H1 (cell line): ENCODE measurements around the gene OTX2. TPM values are rescaled to one million over a fixed set of nuclear protein-coding genes. Genes with fewer than 3 reads are reported as not detected.

Source experiments
- CTCF ChIA-PET: fragments of 300-600 bp; sonication (Branson Sonifier 250); formaldehyde crosslinking; loops from one replicate; lab custom pipeline; 2021; ENCODE audit not compliant: partially characterized antibody; lab: Charles Lee
- POLR2A ChIA-PET: fragments of 300-600 bp; sonication (Branson Sonifier 250); formaldehyde crosslinking; loops from one replicate; lab custom pipeline; 2021; ENCODE audit warnings: inconsistent platforms; ENCODE audit not compliant: partially characterized antibody; lab: Charles Lee
- DNase-seq, 2 experiments: peaks; one replicate each; pipeline versions ENCODE4 v3.0.0 to v3.0.0-alpha.2; 2010 to 2022; ENCODE audit warnings: low spot score in 2 of 2, low read depth in 1 of 2, mixed read lengths in 1 of 2
- FAIRE-seq: peaks from 2 replicates; lab custom pipeline; 2011; peaks lifted over from hg19 to GRCh38; lab: Jason Lieb, UNC
- H2AFZ ChIP-seq: 2 replicates; pipeline ENCODE4 v1.8.1; 2012; ENCODE audit warnings: low read length, inconsistent platforms
- H2AK5ac ChIP-seq: 2 replicates; pipeline ENCODE4 v1.6.1; 2013; ENCODE audit warnings: low read depth, low read length
- H2BK120ac ChIP-seq: replicated peaks from 2 replicates; pipeline ENCODE3; 2013; ENCODE audit warnings: low read depth, low read length, inconsistent platforms
- H2BK12ac ChIP-seq: 2 replicates; pipeline ENCODE4 v1.6.1; 2013; ENCODE audit warnings: low read depth, low read length
- H2BK15ac ChIP-seq: 2 replicates; pipeline ENCODE4 v1.6.1; 2013; ENCODE audit warnings: low read length
- H2BK20ac ChIP-seq: 2 replicates; pipeline ENCODE4 v1.6.1; 2013; ENCODE audit warnings: low read length
- H2BK5ac ChIP-seq: 2 replicates; pipeline ENCODE4 v1.6.1; 2013; ENCODE audit warnings: low read depth, low read length
- H3K14ac ChIP-seq: 2 replicates; pipeline ENCODE4 v1.6.1; 2013; ENCODE audit warnings: inconsistent platforms; ENCODE audit not compliant: insufficient read length
- H3K18ac ChIP-seq: 2 replicates; pipeline ENCODE4 v1.6.1; 2013; ENCODE audit warnings: low read length; ENCODE audit errors: extremely low read depth
- H3K23ac ChIP-seq: 2 replicates; pipeline ENCODE4 v1.6.1; 2013; ENCODE audit warnings: inconsistent platforms; ENCODE audit not compliant: insufficient read length
- H3K23me2 ChIP-seq: 2 replicates; pipeline ENCODE4 v1.6.1; 2013; ENCODE audit warnings: low read depth, low read length
- H3K27ac ChIP-seq: 2 replicates; pipeline ENCODE4 v1.6.1; 2011; ENCODE audit warnings: low read depth, low read length, inconsistent platforms
- H3K27me3 ChIP-seq, 4 experiments: replicated peaks in 1 of 4; 1 replicate in 1 of 4; 2 replicates in 3 of 4; pipeline versions ENCODE4 v1.6.1 to v1.8.1; 2011 to 2013; ENCODE audit warnings: low read length in 3 of 4, mild to moderate bottlenecking in 3 of 4, inconsistent platforms in 2 of 4, mixed read lengths in 2 of 4, moderate library complexity in 1 of 4; ENCODE audit not compliant: control insufficient read depth in 3 of 4, insufficient read depth in 3 of 4; ENCODE audit errors: extremely low read depth in 1 of 4
- H3K36me3 ChIP-seq, 4 experiments: 2 replicates each; pipeline versions ENCODE4 v1.6.1 to v1.8.1; 2011 to 2013; ENCODE audit warnings: mild to moderate bottlenecking in 4 of 4, low read length in 3 of 4, moderate library complexity in 2 of 4, control low read depth in 1 of 4, inconsistent platforms in 1 of 4; ENCODE audit not compliant: insufficient read depth in 4 of 4, control insufficient read depth in 2 of 4
- H3K4ac ChIP-seq: replicated peaks from 2 replicates; pipeline ENCODE3; 2013; ENCODE audit warnings: low read length, low read depth, mixed read lengths, inconsistent platforms; ENCODE audit not compliant: insufficient read length
- H3K4me1 ChIP-seq, 4 experiments: replicated peaks in 1 of 4; 1 replicate in 1 of 4; 2 replicates in 3 of 4; pipeline versions ENCODE4 v1.6.1 to v1.8.1; 2011 to 2013; ENCODE audit warnings: low read length in 3 of 4, inconsistent platforms in 2 of 4, mixed read lengths in 1 of 4; ENCODE audit not compliant: insufficient read depth in 4 of 4, control insufficient read depth in 3 of 4
- H3K4me2 ChIP-seq, 2 experiments: 2 replicates each; pipeline versions ENCODE4 v1.6.1 to v1.8.1; 2011 to 2013; ENCODE audit warnings: low read depth in 2 of 2, low read length in 2 of 2, control low read depth in 1 of 2, inconsistent platforms in 1 of 2, mild to moderate bottlenecking in 1 of 2; ENCODE audit not compliant: insufficient read depth in 1 of 2
- H3K4me3 ChIP-seq, 4 experiments: fragments of 200-600, 300-600 bp in 1 of 4; sonication (generic), shearing (Covaris generic), sonication (Bioruptor Twin) in 1 of 4; 2 replicates each; pipeline versions ENCODE4 v1.5.1 to v1.8.1; 2011 to 2016; ENCODE audit warnings: low read length in 4 of 4, low read depth in 3 of 4, control low read depth in 2 of 4, inconsistent platforms in 2 of 4, mild to moderate bottlenecking in 2 of 4, mixed read lengths in 1 of 4, moderate library complexity in 1 of 4; ENCODE audit not compliant: insufficient read depth in 2 of 4; ENCODE audit errors: extremely low read depth in 1 of 4
- H3K56ac ChIP-seq: replicated peaks from 2 replicates; pipeline ENCODE3; 2013; ENCODE audit warnings: low read depth, mild to moderate bottlenecking, mixed read lengths, low read length, inconsistent platforms; ENCODE audit not compliant: insufficient read length
- H3K79me1 ChIP-seq: 2 replicates; pipeline ENCODE4 v1.6.1; 2013; ENCODE audit warnings: low read depth, low read length, control low read depth
- H3K79me2 ChIP-seq, 2 experiments: 2 replicates each; pipeline versions ENCODE4 v1.6.1 to v1.8.1; 2012 to 2013; ENCODE audit warnings: low read length in 2 of 2, mild to moderate bottlenecking in 2 of 2, inconsistent platforms in 1 of 2; ENCODE audit not compliant: insufficient read depth in 2 of 2, control insufficient read depth in 1 of 2
- H3K9ac ChIP-seq, 4 experiments: replicated peaks in 1 of 4; 1 replicate in 1 of 4; 2 replicates in 3 of 4; pipeline versions ENCODE4 v1.6.1 to v1.8.1; 2011 to 2013; ENCODE audit warnings: low read depth in 3 of 4, low read length in 3 of 4, control low read depth in 2 of 4, mild to moderate bottlenecking in 2 of 4, moderate library complexity in 2 of 4, inconsistent platforms in 1 of 4; ENCODE audit errors: extremely low read depth in 1 of 4
- H3K9me3 ChIP-seq, 2 experiments: 2 replicates each; pipeline versions ENCODE4 v1.6.1 to v1.8.1; 2012 to 2013; ENCODE audit warnings: mild to moderate bottlenecking in 2 of 2, moderate library complexity in 2 of 2, control low read depth in 1 of 2, inconsistent platforms in 1 of 2, low read depth in 1 of 2, low read length in 1 of 2, mixed read lengths in 1 of 2; ENCODE audit not compliant: insufficient read depth in 2 of 2
- H4K20me1 ChIP-seq, 2 experiments: replicated peaks in 1 of 2; 2 replicates each; pipeline versions ENCODE3 to v1.8.1; 2011 to 2013; ENCODE audit warnings: inconsistent platforms in 2 of 2, low read length in 2 of 2, mild to moderate bottlenecking in 1 of 2; ENCODE audit not compliant: insufficient read depth in 2 of 2, control insufficient read depth in 1 of 2
- H4K5ac ChIP-seq: 2 replicates; pipeline ENCODE4 v1.6.1; 2013; ENCODE audit warnings: low read length, low read depth, mixed read lengths, inconsistent platforms; ENCODE audit not compliant: insufficient read length
- H4K8ac ChIP-seq: 2 replicates; pipeline ENCODE4 v1.8.0; 2013; ENCODE audit warnings: mild to moderate bottlenecking, moderate library complexity, low read length, inconsistent platforms; ENCODE audit not compliant: insufficient read depth; ENCODE audit errors: extremely low read depth
- H4K91ac ChIP-seq: replicated peaks from 2 replicates; pipeline ENCODE3; 2013; ENCODE audit warnings: low read length, mixed read lengths, inconsistent platforms; ENCODE audit not compliant: insufficient read length
- ATF2 ChIP-seq: IDR thresholded peaks from 2 replicates; pipeline ENCODE4 v1.6.1; 2012; ENCODE audit warnings: low read length, inconsistent platforms
- CBX8 ChIP-seq: fragments of 300-800, 300-1000 bp; sonication (generic); IDR thresholded peaks from 2 replicates; pipeline ENCODE4 v1.7.1; 2016; ENCODE audit warnings: low read depth, low read length, borderline replicate concordance
- CHD2 ChIP-seq: IDR thresholded peaks from 2 replicates; pipeline ENCODE4 v1.6.1; 2012; ENCODE audit warnings: low read length, improper control_type of control experiment
- EGR1 ChIP-seq: IDR thresholded peaks from 2 replicates; pipeline ENCODE4 v1.6.1; 2011; ENCODE audit warnings: low read depth, low read length, borderline replicate concordance
- EZH2 ChIP-seq: fragments of 200-600 bp; sonication (generic); IDR thresholded peaks from 2 replicates; pipeline ENCODE4 v1.7.1; 2012; ENCODE audit warnings: low read depth, mild to moderate bottlenecking, moderate library complexity, low read length, inconsistent platforms; ENCODE audit not compliant: severe bottlenecking
- POLR2AphosphoS5 ChIP-seq: IDR thresholded peaks from 2 replicates; pipeline ENCODE4 v1.6.1; 2011; ENCODE audit warnings: low read depth, low read length
- SP4 ChIP-seq: IDR thresholded peaks from 2 replicates; pipeline ENCODE4 v1.6.1; 2012; ENCODE audit warnings: low read length, inconsistent platforms
- TEAD4 ChIP-seq: IDR thresholded peaks from 2 replicates; pipeline ENCODE4 v1.6.1; 2012; ENCODE audit warnings: low read depth, low read length, inconsistent platforms, mixed read lengths
- ZNF274 ChIP-seq: IDR thresholded peaks from 2 replicates; pipeline ENCODE4 v1.7.0; 2012; ENCODE audit warnings: low read length, borderline replicate concordance; ENCODE audit errors: extremely low read depth
- polyA plus RNA-seq, 7 experiments: library from polyadenylated mRNA; depleted of rRNA in 3 of 7; stranded (reverse) in 5 of 7; unstranded in 2 of 7; fragments of >200 nt in 5 of 7; fragments of 200-250 nt in 2 of 7; gene quantifications; 1 replicate in 5 of 7; 2 replicates in 1 of 7; 4 replicates in 1 of 7; pipeline versions ENCODE4 v1.2.1 to v1.2.3, GENCODE V29; 2011 to 2013; ENCODE audit warnings: missing spikeins in 2 of 7, mixed read lengths in 2 of 7
- total RNA-seq: library from RNA; stranded (reverse); fragmentation: NEBNext Ultra II Directional; extraction: Animal tissue kit (Norgen Biotek cat#: 25700); gene quantifications from 2 replicates; pipeline ENCODE4 v1.2.1, GENCODE V29; 2021

Gene OTX2
- total and polyA plus RNA-seq, 2 of the 8 experiments (the other 6 are each of a cell fraction or from before 2014, with no cell fraction given) = 33.9 to 155 TPM

GRCh38 chr14:56787530-56787929, 22.7 kb downstream of the OTX2 start:
- FAIRE-seq = no peak
- CTCF ChIA-PET = interaction anchor here (0.9 kb wide), 1 partner anchor 68 kb away, joined by 5 read pairs; no protein-coding TSS in a partner anchor

More at GRCh38 chr14:56787530-56787929, 22.7 kb downstream of the OTX2 start:
- Histone ChIP-seq H3K27me3 (peaks cover 0 to 3% (median 1%) of the 10 kb centered on the region in 4 experiments; a peak in 1 of 7 replicates), H3K9me3 (no peaks in the 10 kb centered on the region), H3K9ac (no peak overlapping the region), H4K5ac (no peak overlapping the region), H2BK120ac (no peak overlapping the region), H3K14ac (no peak overlapping the region), H3K23ac (no peak overlapping the region), H2BK20ac (no peak overlapping the region), H3K79me2 (no peaks in the 10 kb centered on the region), H3K23me2 (no peaks in the 10 kb centered on the region; the same call in 1 of the 2 replicates), H2BK12ac (no peak overlapping the region), H3K4ac (no peak overlapping the region), H3K36me3 (no peaks in the 10 kb centered on the region), H4K20me1 (no peaks in the 10 kb centered on the region), H3K4me1 (no peaks in the 10 kb centered on the region), H2AFZ (no peak overlapping the region), H4K91ac (no peak overlapping the region), H3K79me1 (no peaks in the 10 kb centered on the region), H3K4me3 (no peak overlapping the region), H4K8ac (no peak overlapping the region), H3K4me2 (no peak overlapping the region), H3K18ac (no peak overlapping the region), H2BK5ac (no peak overlapping the region), H3K56ac (no peak overlapping the region), H3K27ac (no peak overlapping the region), H2BK15ac (no peak overlapping the region), H2AK5ac (no peak overlapping the region)
- POLR2A ChIA-PET = interaction anchor here (1.1 kb wide), 1 partner anchor 11 kb away, joined by 3 read pairs; no protein-coding TSS in a partner anchor
- no peak for DNase-seq
- TF ChIP-seq SP4 = no peak
- no peak for TF ChIP-seq POLR2AphosphoS5
- TF ChIP-seq CBX8 = no peak
- TF ChIP-seq ATF2 = no peak
- no peak for TF ChIP-seq EGR1
- no peak for TF ChIP-seq TEAD4
- no peak for TF ChIP-seq EZH2
- no peak for TF ChIP-seq CHD2
- TF ChIP-seq ZNF274 = no peak
